ENCODE measurements around the gene POU2AF1.

Gene POU2AF1

GRCh38 chr11:111335549-111335948 is 43.5 kb downstream of the POU2AF1 start:
- Histone ChIP-seq H3K4me2 (ENCODE audit: low read length) (no peak overlapping the region), H3K36me3 (ENCODE audit: insufficient read depth, low read length) (no peaks in the 10 kb centered on the region), H3K27me3 (ENCODE audit: control insufficient read depth, insufficient read depth, low read length) (peaks cover 29% of the 10 kb centered on the region), H3K9ac (ENCODE audit: low read depth, low read length) (no peak overlapping the region), H3K4me3 (ENCODE audit: low read length) (no peak overlapping the region), H3K9me3 (replicated peaks; ENCODE audit: low read length) (no peaks in the 10 kb centered on the region), H3K4me1 (ENCODE audit: control insufficient read depth, insufficient read depth, low read length) (no peaks in the 10 kb centered on the region)

GRCh38 chr11:111334532-111335502 is 44.3 kb downstream of the POU2AF1 start:
- Histone ChIP-seq H3K9ac (ENCODE audit: low read depth, low read length) (no peak overlapping the region), H3K36me3 (ENCODE audit: insufficient read depth, low read length) (no peaks in the 10 kb centered on the region), H3K4me1 (ENCODE audit: control insufficient read depth, insufficient read depth, low read length) (no peaks in the 10 kb centered on the region), H3K4me3 (ENCODE audit: low read length) (no peak overlapping the region), H3K27me3 (ENCODE audit: control insufficient read depth, insufficient read depth, low read length) (peaks cover 29% of the 10 kb centered on the region), H3K9me3 (replicated peaks; ENCODE audit: low read length) (no peaks in the 10 kb centered on the region), H3K4me2 (ENCODE audit: low read length) (no peak overlapping the region)

GRCh38 chr11:111331711-111332479 is 47.2 kb downstream of the POU2AF1 start:
- Histone ChIP-seq H3K9me3 (replicated peaks; ENCODE audit: low read length) (no peaks in the 10 kb centered on the region), H3K9ac (ENCODE audit: low read depth, low read length) (no peak overlapping the region)

GRCh38 chr11:111330234-111330893 is 48.7 kb downstream of the POU2AF1 start:
- Histone ChIP-seq H3K9me3 (replicated peaks; ENCODE audit: low read length) (no peaks in the 10 kb centered on the region), H3K27me3 (ENCODE audit: control insufficient read depth, insufficient read depth, low read length) (peaks cover 31% of the 10 kb centered on the region), H3K4me3 (ENCODE audit: low read length) (no peak overlapping the region), H3K4me2 (ENCODE audit: low read length) (no peak overlapping the region), H3K9ac (ENCODE audit: low read depth, low read length) (no peak overlapping the region), H3K36me3 (ENCODE audit: insufficient read depth, low read length) (no peaks in the 10 kb centered on the region), H3K4me1 (ENCODE audit: control insufficient read depth, insufficient read depth, low read length) (no peaks in the 10 kb centered on the region)

More at GRCh38 chr11:111331711-111332479, 47.2 kb downstream of the POU2AF1 start:
- no peaks in the 10 kb centered on the region for H3K4me1 ChIP-seq (ENCODE audit: control insufficient read depth, insufficient read depth, low read length)
- H3K36me3 ChIP-seq (ENCODE audit: insufficient read depth, low read length), result no peaks in the 10 kb centered on the region
- peaks cover 31% of the 10 kb centered on the region for H3K27me3 ChIP-seq (ENCODE audit: control insufficient read depth, insufficient read depth, low read length)
- H3K4me3 ChIP-seq (ENCODE audit: low read length), result no peak overlapping the region
- H3K4me2 ChIP-seq (ENCODE audit: low read length), result no peak overlapping the region

- Histone ChIP-seq H3K9ac (ENCODE audit: low read depth, low read length) (no peak overlapping the region), H3K4me3 (ENCODE audit: low read length) (no peak overlapping the region), H3K9me3 (replicated peaks; ENCODE audit: low read length) (no peaks in the 10 kb centered on the region), H3K4me1 (ENCODE audit: control insufficient read depth, insufficient read depth, low read length) (no peaks in the 10 kb centered on the region), H3K36me3 (ENCODE audit: insufficient read depth, low read length) (no peaks in the 10 kb centered on the region), H3K4me2 (ENCODE audit: low read length) (no peak overlapping the region), H3K27me3 (ENCODE audit: control insufficient read depth, insufficient read depth, low read length) (peaks cover 35% of the 10 kb centered on the region)
Observed at GRCh38 chr11:111329306-111330204, 49.5 kb downstream of the POU2AF1 start.

GRCh38 chr11:111327908-111328624 is 51.0 kb downstream of the POU2AF1 start:
- Histone ChIP-seq H3K27me3 (ENCODE audit: control insufficient read depth, insufficient read depth, low read length) (peaks cover 38% of the 10 kb centered on the region), H3K36me3 (ENCODE audit: insufficient read depth, low read length) (no peaks in the 10 kb centered on the region), H3K4me3 (ENCODE audit: low read length) (no peak overlapping the region), H3K4me1 (ENCODE audit: control insufficient read depth, insufficient read depth, low read length) (no peaks in the 10 kb centered on the region), H3K9ac (ENCODE audit: low read depth, low read length) (no peak overlapping the region), H3K9me3 (replicated peaks; ENCODE audit: low read length) (no peaks in the 10 kb centered on the region), H3K4me2 (ENCODE audit: low read length) (no peak overlapping the region)

GRCh38 chr11:111326824-111327223 is 52.3 kb downstream of the POU2AF1 start:
- Histone ChIP-seq H3K27me3 (ENCODE audit: control insufficient read depth, insufficient read depth, low read length) (peaks cover 44% of the 10 kb centered on the region), H3K4me3 (ENCODE audit: low read length) (no peak overlapping the region), H3K9me3 (replicated peaks; ENCODE audit: low read length) (no peaks in the 10 kb centered on the region), H3K9ac (ENCODE audit: low read depth, low read length) (no peak overlapping the region), H3K4me1 (ENCODE audit: control insufficient read depth, insufficient read depth, low read length) (no peaks in the 10 kb centered on the region), H3K4me2 (ENCODE audit: low read length) (no peak overlapping the region), H3K36me3 (ENCODE audit: insufficient read depth, low read length) (no peaks in the 10 kb centered on the region)

- H3K9me3 ChIP-seq (replicated peaks; ENCODE audit: low read length), result no peaks in the 10 kb centered on the region
- H3K4me2 ChIP-seq (ENCODE audit: low read length), result no peak overlapping the region
- H3K9ac ChIP-seq (ENCODE audit: low read depth, low read length), result no peak overlapping the region
- H3K4me1 ChIP-seq (ENCODE audit: control insufficient read depth, insufficient read depth, low read length), result no peaks in the 10 kb centered on the region
- H3K4me3 ChIP-seq (ENCODE audit: low read length), result no peak overlapping the region
- peaks cover 56% of the 10 kb centered on the region for H3K27me3 ChIP-seq (ENCODE audit: control insufficient read depth, insufficient read depth, low read length)
- H3K36me3 ChIP-seq (ENCODE audit: insufficient read depth, low read length), result no peaks in the 10 kb centered on the region
Observed at GRCh38 chr11:111325259-111325658, 53.8 kb downstream of the POU2AF1 start.

GRCh38 chr11:111324277-111324720 is 54.8 kb downstream of the POU2AF1 start:
- H3K9me3 ChIP-seq (replicated peaks; ENCODE audit: low read length), result no peaks in the 10 kb centered on the region
- no peaks in the 10 kb centered on the region for H3K36me3 ChIP-seq (ENCODE audit: insufficient read depth, low read length)
- no peaks in the 10 kb centered on the region for H3K4me1 ChIP-seq (ENCODE audit: control insufficient read depth, insufficient read depth, low read length)
- no peak overlapping the region for H3K4me3 ChIP-seq (ENCODE audit: low read length)
- H3K27me3 ChIP-seq (ENCODE audit: control insufficient read depth, insufficient read depth, low read length), result peaks cover 59% of the 10 kb centered on the region
- no peak overlapping the region for H3K9ac ChIP-seq (ENCODE audit: low read depth, low read length)
- H3K4me2 ChIP-seq (ENCODE audit: low read length), result no peak overlapping the region

- Histone ChIP-seq H3K36me3 (ENCODE audit: insufficient read depth, low read length) (no peaks in the 10 kb centered on the region), H3K4me1 (ENCODE audit: control insufficient read depth, insufficient read depth, low read length) (no peaks in the 10 kb centered on the region), H3K27me3 (ENCODE audit: control insufficient read depth, insufficient read depth, low read length) (peaks cover 73% of the 10 kb centered on the region), H3K9ac (ENCODE audit: low read depth, low read length) (no peak overlapping the region), H3K4me3 (ENCODE audit: low read length) (no peak overlapping the region), H3K9me3 (replicated peaks; ENCODE audit: low read length) (no peaks in the 10 kb centered on the region), H3K4me2 (ENCODE audit: low read length) (no peak overlapping the region)
Observed at GRCh38 chr11:111322534-111322933, 56.5 kb downstream of the POU2AF1 start.
